Testis (tissue), 3 donors: ENCODE measurements around the gene RECQL5. TPM values are rescaled to one million over a fixed set of nuclear protein-coding genes. Genes with fewer than 3 reads are reported as not detected.

Experiments
- DNase-seq: peaks from one replicate; pipeline ENCODE4 v3.0.0-alpha.2; 2019
- H3K27ac ChIP-seq, 2 donors: fragments of 200-600 bp; sonication (generic); one replicate each; pipeline ENCODE4 v1.5.1; 2019
- H3K27me3 ChIP-seq: fragments of 200-600 bp; sonication (generic); one replicate; pipeline ENCODE4 v1.5.1; 2019
- H3K36me3 ChIP-seq: fragments of 200-600 bp; sonication (generic); one replicate; pipeline ENCODE4 v1.5.1; 2017; ENCODE audit warnings: low read depth; ENCODE audit errors: missing control alignments
- H3K4me1 ChIP-seq: fragments of 200-600 bp; sonication (generic); one replicate; pipeline ENCODE4 v1.5.1; 2019
- H3K4me3 ChIP-seq, 2 donors: fragments of 200-600 bp; sonication (generic); one replicate each; pipeline ENCODE4 v1.5.1; 2017 to 2019
- H3K9me3 ChIP-seq: fragments of 200-600 bp; sonication (generic); one replicate; pipeline ENCODE4 v1.5.1; 2017
- POLR2A ChIP-seq: fragments of 450-650 bp; IDR thresholded peaks from one replicate; pipeline ENCODE4 v1.6.1; 2017; ENCODE audit warnings: antibody characterized with exemption, mild to moderate bottlenecking, moderate library complexity
- WGBS, 2 donors: methylation state at CpG; one replicate each; pipeline ENCODE4 v1.1.5; 2018; 5-methylcytosine and 5-hydroxymethylcytosine counted together
- intact Hi-C: fragments of 100-400 bp; cut with DNase I; formaldehyde crosslinking; loops from one replicate; pipeline ENCODE4 v1.15.1; 2023; ENCODE audit warnings: low total_unique reads
- polyA plus RNA-seq: library from polyadenylated mRNA; stranded (reverse); fragments of 350-450 nt; fragmentation: Illumina TruSeq; extraction: RNeasy Lipid Tissue Mini Kit (QIAGEN cat#74804); gene quantifications from one replicate; pipeline ENCODE4 v1.2.3, GENCODE V29; 2014; ENCODE audit warnings: low read depth, low replicate concordance; ENCODE audit not compliant: insufficient read depth
- total RNA-seq, 2 donors: library from RNA; depleted of rRNA; stranded (reverse); fragments of >200 nt; gene quantifications; one replicate each; pipeline ENCODE4 v1.2.3, GENCODE V29; 2016
- TF ChIP-seq, protein P1 (sequence below), 3 experiments: fragments of 450-650 bp in 2 of 3; fragments of 200-600 bp in 1 of 3; sonication (generic) in 1 of 3; IDR thresholded peaks; one replicate each; pipeline ENCODE4 v1.5.1; 2016 to 2019; ENCODE audit warnings: antibody characterized with exemption in 3 of 3, mild to moderate bottlenecking in 2 of 3, moderate library complexity in 1 of 3

Gene RECQL5
- total and polyA plus RNA-seq, 3 donors from 2014 or later: 60.0 to 99.6 (median 81.4) TPM

DNA sequence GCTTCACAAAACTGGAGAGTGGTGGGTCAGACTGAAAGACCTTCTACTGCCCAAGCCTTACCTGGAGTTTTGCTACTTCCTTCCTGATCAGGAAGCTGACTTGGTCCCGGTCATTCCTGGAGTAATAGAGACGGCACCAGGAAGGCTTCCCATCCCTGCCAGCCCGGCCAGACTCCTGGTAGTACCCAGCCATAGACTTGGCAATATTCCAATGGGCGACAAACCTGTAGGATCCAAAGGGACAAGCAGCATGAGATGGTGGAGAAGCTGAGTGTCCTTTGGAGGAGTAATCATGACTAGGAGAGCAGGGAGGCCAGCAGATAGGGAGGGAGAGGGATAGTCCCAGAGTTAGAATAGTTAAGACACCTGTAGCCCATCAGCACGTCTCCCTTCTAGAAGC, 8.7 kb downstream of the RECQL5 start:
- Histone ChIP-seq H3K9me3 (no peaks in the 10 kb centered on the region), H3K4me3 (no peak overlapping the region), H3K36me3 (no peaks in the 10 kb centered on the region), H3K4me1 (no peaks in the 10 kb centered on the region), H3K27me3 (no peaks in the 10 kb centered on the region), H3K27ac (no peak overlapping the region)
- intact Hi-C loops: no loop called here
- DNase-seq: no peak
- TF ChIP-seq, protein P1, sequence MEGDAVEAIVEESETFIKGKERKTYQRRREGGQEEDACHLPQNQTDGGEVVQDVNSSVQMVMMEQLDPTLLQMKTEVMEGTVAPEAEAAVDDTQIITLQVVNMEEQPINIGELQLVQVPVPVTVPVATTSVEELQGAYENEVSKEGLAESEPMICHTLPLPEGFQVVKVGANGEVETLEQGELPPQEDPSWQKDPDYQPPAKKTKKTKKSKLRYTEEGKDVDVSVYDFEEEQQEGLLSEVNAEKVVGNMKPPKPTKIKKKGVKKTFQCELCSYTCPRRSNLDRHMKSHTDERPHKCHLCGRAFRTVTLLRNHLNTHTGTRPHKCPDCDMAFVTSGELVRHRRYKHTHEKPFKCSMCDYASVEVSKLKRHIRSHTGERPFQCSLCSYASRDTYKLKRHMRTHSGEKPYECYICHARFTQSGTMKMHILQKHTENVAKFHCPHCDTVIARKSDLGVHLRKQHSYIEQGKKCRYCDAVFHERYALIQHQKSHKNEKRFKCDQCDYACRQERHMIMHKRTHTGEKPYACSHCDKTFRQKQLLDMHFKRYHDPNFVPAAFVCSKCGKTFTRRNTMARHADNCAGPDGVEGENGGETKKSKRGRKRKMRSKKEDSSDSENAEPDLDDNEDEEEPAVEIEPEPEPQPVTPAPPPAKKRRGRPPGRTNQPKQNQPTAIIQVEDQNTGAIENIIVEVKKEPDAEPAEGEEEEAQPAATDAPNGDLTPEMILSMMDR (IDR thresholded peaks at IDR 0.05): no peak
- TF ChIP-seq POLR2A: no peak
- WGBS, 2 donors: 87% methylated on average over 5 of the region's 5 CpGs

DNA sequence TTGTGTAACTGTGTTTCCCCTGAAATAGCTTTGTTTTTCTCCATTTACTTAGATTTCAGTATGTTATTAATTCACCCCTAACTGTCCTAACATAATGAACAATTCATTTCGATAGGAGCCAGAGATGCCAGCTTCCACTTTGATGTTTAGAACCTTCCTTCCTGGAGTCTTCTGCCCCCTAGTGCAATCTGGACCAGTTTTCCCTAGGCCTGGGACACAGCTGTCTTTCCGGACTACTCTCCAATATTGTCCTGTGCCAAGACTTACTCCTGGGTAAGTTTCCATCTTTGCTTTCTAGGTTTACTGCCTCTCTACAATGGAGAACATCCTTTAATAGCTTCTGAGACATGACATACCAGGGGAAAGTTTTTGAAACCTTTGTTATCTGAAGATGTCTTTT, 12.8 kb downstream of the RECQL5 start:
- no peaks in the 10 kb centered on the region for H3K36me3 ChIP-seq
- H3K4me1 ChIP-seq: no peaks in the 10 kb centered on the region
- intact Hi-C loops: no loop called here
- no peaks in the 10 kb centered on the region for H3K9me3 ChIP-seq
- no peak for DNase-seq
- H3K27me3 ChIP-seq: no peaks in the 10 kb centered on the region
- 36 to 56% methylated on average over 2 of the region's 2 CpGs for WGBS, 2 donors
- H3K4me3 ChIP-seq: no peak overlapping the region
- no peak overlapping the region for H3K27ac ChIP-seq
- TF ChIP-seq POLR2A: no peak
- TF ChIP-seq, protein P1 (IDR thresholded peaks at IDR 0.05): no peak

DNA sequence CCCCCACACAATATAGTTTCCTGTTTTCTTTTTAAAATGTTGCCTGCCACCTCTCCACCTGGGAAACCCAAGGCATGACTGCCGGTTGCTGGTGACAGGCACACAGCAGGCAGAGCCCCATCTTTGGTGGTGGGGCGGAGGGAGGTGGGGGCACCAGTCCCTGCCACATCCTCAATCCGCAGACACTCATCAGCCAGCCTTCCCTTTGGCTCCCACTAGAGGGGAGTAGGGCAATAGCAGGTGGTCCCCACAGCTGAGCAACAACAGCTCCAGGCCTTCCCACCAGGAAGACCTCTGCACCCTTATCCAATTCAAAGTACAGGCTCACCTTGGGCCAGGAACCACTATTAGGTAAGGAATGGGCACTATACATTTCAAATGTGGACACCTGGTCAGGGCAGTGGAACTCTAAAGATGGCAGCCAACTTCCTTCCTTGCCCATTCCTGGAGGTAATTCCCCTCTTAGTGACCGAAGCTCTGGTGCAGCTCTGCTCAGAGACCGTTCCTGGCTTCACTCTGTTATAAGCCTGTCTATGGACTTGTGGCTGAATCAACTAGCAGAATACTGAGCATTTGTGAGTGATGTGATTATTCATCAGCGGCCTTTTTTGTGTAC, 13.9 kb downstream of the RECQL5 start:
- no peak overlapping the region for H3K27ac ChIP-seq
- H3K4me1 ChIP-seq: no peaks in the 10 kb centered on the region
- H3K36me3 ChIP-seq: no peaks in the 10 kb centered on the region
- 65 to 76% methylated on average over 6 of the region's 6 CpGs for WGBS, 2 donors
- no peaks in the 10 kb centered on the region for H3K9me3 ChIP-seq
- H3K4me3 ChIP-seq: no peak overlapping the region
- intact Hi-C loops: no loop called here
- no peak for TF ChIP-seq POLR2A
- TF ChIP-seq, protein P1 (IDR thresholded peaks at IDR 0.05): peak; percentile 17 to 59 (median 22)
- H3K27me3 ChIP-seq: no peaks in the 10 kb centered on the region
- peak; percentile 45 for DNase-seq

GRCh38 chr17:75652341-75652740, 14.6 kb downstream of the RECQL5 start:
- Histone ChIP-seq H3K9me3 (no peaks in the 10 kb centered on the region), H3K4me1 (no peaks in the 10 kb centered on the region), H3K4me3 (no peak overlapping the region), H3K36me3 (no peaks in the 10 kb centered on the region), H3K27me3 (no peaks in the 10 kb centered on the region), H3K27ac (no peak overlapping the region)
- DNase-seq: no peak
- WGBS, 2 donors: 94 to 100% methylated on average over 3 to 5 of the region's 5 CpGs
- intact Hi-C loops: no loop called here
- TF ChIP-seq, protein P1 (IDR thresholded peaks at IDR 0.05): no peak
- TF ChIP-seq POLR2A: no peak

DNA sequence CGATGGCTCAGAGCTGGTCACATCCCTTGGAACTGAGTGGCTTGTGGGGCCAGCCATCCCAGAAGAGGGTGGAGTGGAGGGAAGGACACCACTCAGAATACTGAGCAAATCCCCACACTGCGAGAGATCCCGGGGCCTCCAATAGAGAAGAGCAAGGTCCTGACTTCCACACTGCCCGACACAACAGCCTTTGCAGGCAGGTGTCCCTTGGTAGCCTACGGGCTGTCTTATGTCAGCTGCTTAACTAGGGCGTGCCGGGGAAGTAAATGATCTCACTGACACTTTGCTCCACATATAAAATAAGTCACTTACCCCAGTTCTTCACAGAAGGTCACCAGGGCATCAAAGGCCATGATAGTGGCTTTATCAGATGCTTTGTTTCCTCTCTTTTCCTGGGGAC, 16.1 kb downstream of the RECQL5 start:
- H3K9me3 ChIP-seq: no peaks in the 10 kb centered on the region
- H3K4me3 ChIP-seq: no peak overlapping the region
- no peak overlapping the region for H3K27ac ChIP-seq
- TF ChIP-seq POLR2A: no peak
- TF ChIP-seq, protein P1 (IDR thresholded peaks at IDR 0.05): no peak
- DNase-seq: no peak
- 87 to 94% methylated on average over 7 of the region's 7 CpGs for WGBS, 2 donors
- no peaks in the 10 kb centered on the region for H3K4me1 ChIP-seq
- no peaks in the 10 kb centered on the region for H3K27me3 ChIP-seq
- H3K36me3 ChIP-seq: no peaks in the 10 kb centered on the region
- intact Hi-C loops: no loop called here
